GM18505 (cell line): ENCODE measurements around the gene PTBP1.

ENCODE experiments used
- ATAC-seq: cut with Tn5 transposase; IDR thresholded peaks from one replicate; pipeline ENCODE4 v1.9.1; 2021; ENCODE audit not compliant: unreplicated experiment
- POLR2A ChIP-seq: IDR thresholded peaks from 4 replicates; pipeline ENCODE4 v1.6.1; 2011; ENCODE audit warnings: borderline replicate concordance; ENCODE audit not compliant: insufficient read depth, insufficient read length; ENCODE audit errors: extremely low read depth

PTBP1 gene

GRCh38 chr19:757811-758668, 39.2 kb upstream of the PTBP1 start:
- no peak for TF ChIP-seq POLR2A
- ATAC-seq = no peak

DNA sequence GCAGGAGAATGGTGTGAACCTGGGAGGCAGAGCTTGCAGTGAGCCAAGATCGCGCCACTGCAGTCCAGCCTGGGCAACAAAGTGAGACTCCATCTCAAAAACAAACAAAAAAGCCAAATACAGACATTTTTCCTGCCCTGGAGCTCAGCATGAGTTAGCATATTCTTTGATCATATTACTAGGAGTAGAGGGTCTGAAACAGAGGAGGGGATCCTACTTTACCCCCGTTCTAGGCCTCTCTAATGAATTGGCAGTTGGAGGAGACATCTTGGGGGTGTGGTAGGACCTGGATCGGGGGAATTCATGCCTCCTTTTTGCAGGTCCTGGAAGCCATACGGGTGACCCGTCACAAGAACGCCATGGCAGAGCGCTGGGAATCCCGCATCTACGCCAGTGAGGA, 34.1 kb upstream of the PTBP1 start:
- no peak for TF ChIP-seq POLR2A
- no peak for ATAC-seq

DNA sequence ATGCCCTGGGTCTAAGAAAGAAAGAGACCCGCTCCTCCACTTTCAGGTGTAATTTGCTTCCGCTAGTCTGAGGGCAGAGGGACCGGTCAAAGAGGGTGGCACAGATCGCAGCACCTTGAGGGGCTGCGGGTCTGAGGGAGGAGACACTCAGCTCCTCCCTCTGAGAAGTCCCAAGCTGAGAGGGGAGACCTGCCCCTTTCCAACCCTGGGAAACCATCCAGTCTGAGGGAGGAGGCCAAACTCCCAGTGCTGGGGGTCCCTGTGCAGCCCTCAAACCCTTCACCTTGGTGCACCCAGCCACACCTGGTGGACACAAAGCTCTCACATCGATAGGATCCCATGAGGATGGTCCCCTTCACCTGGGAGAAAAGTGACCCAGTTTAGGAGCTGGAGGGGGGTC, 33.4 kb upstream of the PTBP1 start:
- no peak for TF ChIP-seq POLR2A
- no peak for ATAC-seq

- ATAC-seq = no peak
- TF ChIP-seq POLR2A = no peak
These were observed 33.0 kb upstream of the PTBP1 start for GRCh38 chr19:764301-764700.

DNA sequence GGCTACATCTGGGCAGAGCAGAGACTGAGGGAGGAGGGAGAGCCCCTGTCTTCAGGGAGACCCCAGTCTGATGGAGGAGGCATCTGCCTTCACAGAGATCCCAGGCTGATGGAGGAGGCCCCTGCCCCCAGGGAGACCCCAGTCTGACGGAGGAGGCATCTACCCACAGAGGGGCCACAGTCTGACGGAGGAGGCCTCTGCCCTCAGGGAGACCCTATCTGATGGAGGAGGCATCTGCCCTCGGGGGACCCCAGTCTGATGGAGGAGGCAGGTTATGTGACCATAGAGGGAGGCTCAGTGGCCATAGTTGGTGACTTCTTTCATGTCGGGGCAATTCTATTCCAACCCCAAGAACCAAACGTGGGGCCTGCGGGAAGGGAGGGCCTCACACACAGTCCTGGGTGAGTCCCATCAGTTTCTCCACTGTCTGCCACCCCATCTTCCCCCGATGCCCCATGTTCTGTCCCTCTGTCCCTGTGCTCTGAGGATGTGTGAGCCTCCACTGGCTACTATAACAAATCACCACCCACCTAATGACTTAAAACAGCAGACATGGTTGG, 32.0 kb upstream of the PTBP1 start:
- ATAC-seq = no peak
- no peak for TF ChIP-seq POLR2A

DNA sequence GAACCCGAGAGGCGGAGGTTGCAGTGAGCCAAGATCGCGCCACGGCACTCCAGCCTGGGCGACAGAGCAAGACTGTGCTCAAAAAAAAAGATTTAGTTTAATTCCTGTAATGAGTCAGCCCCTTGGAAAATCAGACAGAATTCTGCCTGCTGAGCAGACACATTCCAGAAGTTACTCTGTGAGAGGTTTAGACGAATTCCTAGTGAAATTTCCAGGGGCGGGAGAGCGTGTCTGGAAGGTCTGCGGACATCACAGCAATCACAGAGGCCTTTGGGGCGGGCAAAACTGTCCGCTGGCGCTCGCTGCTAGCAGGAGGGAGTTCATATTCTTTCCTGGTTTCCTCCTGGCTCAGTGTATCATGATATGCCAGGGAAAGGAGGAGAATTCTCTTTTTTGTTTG, 28.8 kb upstream of the PTBP1 start:
- ATAC-seq = no peak
- TF ChIP-seq POLR2A = no peak

- no peak for TF ChIP-seq POLR2A
- no peak for ATAC-seq
These were observed 27.6 kb upstream of the PTBP1 start for GRCh38 chr19:769616-770015.

GRCh38 chr19:771332-771785, 25.9 kb upstream of the PTBP1 start:
- TF ChIP-seq POLR2A = no peak
- ATAC-seq = no peak

DNA sequence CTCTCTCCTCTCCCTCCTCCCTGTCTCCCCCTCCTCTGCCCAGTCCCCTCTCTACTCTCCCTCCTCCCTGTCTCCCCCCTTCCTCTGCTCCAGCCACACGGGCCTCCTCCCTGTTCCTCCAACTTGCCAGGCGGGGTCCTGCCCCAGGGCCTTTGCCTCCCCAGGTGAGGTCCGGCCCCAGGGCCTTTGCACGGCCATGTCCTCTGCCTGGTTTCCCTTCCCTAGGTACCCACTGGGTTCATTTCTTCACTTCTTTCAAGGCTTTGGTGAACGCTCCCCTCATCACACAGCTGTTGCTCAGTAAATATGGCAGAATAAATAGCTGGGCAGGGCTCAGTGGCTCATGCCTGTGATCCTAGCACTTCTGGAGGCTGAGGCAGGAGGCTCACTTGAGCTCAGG, 25.2 kb upstream of the PTBP1 start:
- no peak for TF ChIP-seq POLR2A
- no peak for ATAC-seq

- ATAC-seq = no peak
- TF ChIP-seq POLR2A = no peak
These were observed 24.4 kb upstream of the PTBP1 start for GRCh38 chr19:772730-773436.

DNA sequence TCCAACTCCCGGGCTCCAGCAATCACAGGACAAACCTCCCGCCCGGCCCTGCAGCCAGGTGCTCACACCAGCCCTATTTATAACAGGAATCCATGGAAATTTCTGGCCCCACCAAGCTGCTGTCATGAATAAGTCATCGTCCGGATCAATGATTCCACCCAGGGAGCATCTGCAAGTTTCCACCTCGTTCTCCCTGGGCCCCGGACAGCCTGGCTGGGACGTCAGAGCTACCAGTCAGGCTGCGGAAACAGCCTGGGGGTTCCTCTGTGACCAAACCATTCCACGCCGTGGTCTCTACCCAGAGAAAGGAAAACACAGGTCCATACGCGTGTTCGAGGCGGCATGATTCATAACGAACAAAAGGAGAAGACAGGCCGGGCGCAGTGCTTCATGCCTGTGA, 20.7 kb upstream of the PTBP1 start:
- no peak for TF ChIP-seq POLR2A
- no peak for ATAC-seq

- TF ChIP-seq POLR2A = no peak
- ATAC-seq = no peak
These were observed 18.2 kb upstream of the PTBP1 start for GRCh38 chr19:778910-779653.

- no peak for TF ChIP-seq POLR2A
- ATAC-seq = no peak
These were observed 16.3 kb upstream of the PTBP1 start for GRCh38 chr19:780935-781334.
